SJCRH30 (cell line): ENCODE data around the gene ERMP1. TPM values are rescaled to one million over a fixed set of nuclear protein-coding genes. Genes with fewer than 3 reads are reported as not detected.
"Not testable (repeated sequence)": the region's sequence is repeated elsewhere in the genome, so short reads cannot be mapped to it uniquely, and the experiment has no call there.

Experiments
- DNase-seq, 2 experiments: peaks; one replicate each; pipeline ENCODE4 v3.0.0-alpha.2; 2015 to 2020
- H3K27ac ChIP-seq: fragments of 250-450 bp; sonication (Bioruptor Pico); 2 replicates; pipeline ENCODE4 v1.5.1; 2020; ENCODE audit warnings: mild to moderate bottlenecking, moderate library complexity
- H3K27me3 ChIP-seq: fragments of 250-450 bp; sonication (Bioruptor Pico); 2 replicates; pipeline ENCODE4 v1.5.1; 2020; ENCODE audit warnings: mild to moderate bottlenecking, moderate library complexity
- H3K36me3 ChIP-seq: fragments of 250-450 bp; sonication (Bioruptor Pico); 2 replicates; pipeline ENCODE4 v1.5.1; 2020; ENCODE audit warnings: mild to moderate bottlenecking, moderate library complexity
- H3K4me1 ChIP-seq: fragments of 250-450 bp; sonication (Bioruptor Pico); 2 replicates; pipeline ENCODE4 v1.5.1; 2020; ENCODE audit warnings: mild to moderate bottlenecking, moderate library complexity
- H3K4me3 ChIP-seq: fragments of 250-450 bp; sonication (Bioruptor Pico); 2 replicates; pipeline ENCODE4 v1.5.1; 2020; ENCODE audit warnings: mild to moderate bottlenecking, moderate library complexity
- H3K9me3 ChIP-seq: fragments of 250-450 bp; sonication (Bioruptor Pico); replicated peaks from 2 replicates; pipeline ENCODE4 v1.5.1; 2020; ENCODE audit warnings: mild to moderate bottlenecking, moderate library complexity
- total RNA-seq: library from RNA; depleted of rRNA; stranded (reverse); fragments of >200 nt; shearing (Covaris generic); gene quantifications from 2 replicates; pipeline ENCODE4 v1.2.3, GENCODE V29; 2014

Gene ERMP1
- total RNA-seq, 1 experiment from 2014 or later: 10.4 TPM

DNA sequence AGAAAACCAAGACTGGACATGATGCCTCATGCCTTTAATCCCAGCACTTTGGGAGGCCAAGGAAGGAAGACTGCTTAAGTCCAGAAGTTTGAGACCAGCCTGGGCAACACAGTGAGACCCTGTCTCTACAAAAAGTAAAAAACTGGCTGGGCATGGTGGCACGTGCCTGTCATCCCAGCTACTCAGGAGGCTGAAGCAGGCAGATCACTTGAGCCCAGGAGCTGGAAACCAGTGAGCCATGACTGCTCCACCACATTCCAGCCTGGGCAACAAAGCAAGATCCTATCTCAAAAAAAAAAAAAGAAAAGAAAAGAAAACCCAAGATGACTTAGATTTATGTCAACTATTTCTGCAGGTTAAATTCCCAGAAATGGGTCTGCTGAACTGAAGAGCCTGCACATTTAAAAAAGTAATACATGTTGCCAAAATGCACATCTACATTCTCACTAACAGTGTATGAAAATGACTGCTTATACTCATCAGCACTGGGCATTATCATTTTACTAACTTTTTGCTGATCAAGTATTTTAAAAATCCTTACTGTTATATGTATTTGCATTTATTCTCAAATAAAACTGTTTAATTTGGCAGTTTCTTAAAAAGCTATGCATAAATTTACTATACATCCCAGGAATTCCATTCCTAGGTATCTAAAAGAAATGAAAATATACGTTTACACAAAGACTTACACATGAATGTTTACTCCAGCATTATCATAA, 14.3 kb downstream of the ERMP1 start:
- no peaks in the 10 kb centered on the region for H3K27me3 ChIP-seq
- H3K4me3 ChIP-seq: no peak overlapping the region
- H3K9me3 ChIP-seq: no peaks in the 10 kb centered on the region
- DNase-seq: no peak
- no peaks in the 10 kb centered on the region for H3K4me1 ChIP-seq
- H3K27ac ChIP-seq: no peak overlapping the region
- no peaks in the 10 kb centered on the region for H3K36me3 ChIP-seq

DNA sequence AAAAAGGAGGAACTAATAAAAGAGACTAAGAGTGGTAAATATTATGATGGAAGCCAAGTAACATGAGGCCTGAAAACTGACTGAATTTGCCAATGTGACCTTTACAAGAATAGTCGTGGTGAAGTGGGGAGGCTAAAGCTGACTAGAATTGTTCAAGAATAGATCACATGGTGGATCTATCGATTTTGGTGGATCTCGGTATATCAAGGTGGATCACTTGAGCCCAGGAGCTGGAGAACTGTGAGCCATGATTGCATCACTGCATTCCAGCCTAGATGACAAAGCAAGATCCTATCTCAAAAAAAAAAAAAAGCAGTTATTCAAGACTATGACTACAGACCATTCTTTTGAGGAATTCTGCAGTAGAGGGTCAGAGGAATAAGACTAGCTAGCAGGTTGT, 15.1 kb downstream of the ERMP1 start:
- no peak for DNase-seq
- H3K4me1 ChIP-seq: no peaks in the 10 kb centered on the region
- H3K27ac ChIP-seq: no peak overlapping the region

DNA sequence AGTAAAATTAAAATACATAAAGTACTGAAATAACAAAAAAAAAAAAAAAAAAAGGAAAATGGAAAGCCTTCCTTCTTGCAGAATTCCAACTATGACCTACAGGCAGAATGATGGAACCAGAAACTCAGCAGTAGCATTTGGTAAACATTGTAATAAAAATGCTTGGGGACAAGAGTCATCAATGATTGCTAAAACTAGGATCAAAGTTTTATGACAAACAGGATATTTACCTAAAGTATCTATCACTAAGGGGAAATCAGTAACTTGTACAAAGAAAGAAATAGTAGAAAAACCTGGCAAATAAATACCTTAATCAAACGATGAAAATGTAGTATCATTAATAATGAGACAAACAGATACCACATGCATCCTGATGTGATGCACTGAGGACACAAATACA, 17.5 kb downstream of the ERMP1 start:
- no peak overlapping the region for H3K4me3 ChIP-seq
- no peak for DNase-seq
- no peaks in the 10 kb centered on the region for H3K4me1 ChIP-seq
- no peak overlapping the region for H3K27ac ChIP-seq
- no peaks in the 10 kb centered on the region for H3K27me3 ChIP-seq
- no peaks in the 10 kb centered on the region for H3K9me3 ChIP-seq
- no peaks in the 10 kb centered on the region for H3K36me3 ChIP-seq

More for the DNA sequence above, 15.1 kb downstream of the ERMP1 start:
- Histone ChIP-seq H3K27me3 (no peaks in the 10 kb centered on the region), H3K4me3 (no peak overlapping the region), H3K36me3 (no peaks in the 10 kb centered on the region), H3K9me3 (no peaks in the 10 kb centered on the region)

DNA sequence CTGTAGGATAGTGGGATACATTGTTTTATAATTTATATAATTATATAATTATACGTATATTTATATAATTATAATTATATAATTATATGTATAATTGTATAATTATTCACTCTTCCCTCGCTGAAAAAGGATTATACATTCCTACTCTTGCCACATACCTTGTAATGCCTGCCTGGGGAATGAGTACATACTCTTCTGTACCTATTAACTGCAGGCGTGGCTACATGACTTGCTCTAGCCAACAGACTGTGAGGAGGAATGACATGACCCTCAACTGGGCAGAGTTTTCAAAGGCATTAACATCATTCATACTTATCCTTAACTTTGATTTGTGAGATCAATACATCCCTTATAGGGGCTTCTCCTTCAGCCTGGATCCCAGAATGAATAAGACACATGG, 19.1 kb downstream of the ERMP1 start:
- no peaks in the 10 kb centered on the region for H3K9me3 ChIP-seq
- no peak overlapping the region for H3K27ac ChIP-seq
- no peaks in the 10 kb centered on the region for H3K36me3 ChIP-seq
- no peaks in the 10 kb centered on the region for H3K27me3 ChIP-seq
- DNase-seq: no peak
- H3K4me1 ChIP-seq: no peaks in the 10 kb centered on the region
- H3K4me3 ChIP-seq: no peak overlapping the region

DNA sequence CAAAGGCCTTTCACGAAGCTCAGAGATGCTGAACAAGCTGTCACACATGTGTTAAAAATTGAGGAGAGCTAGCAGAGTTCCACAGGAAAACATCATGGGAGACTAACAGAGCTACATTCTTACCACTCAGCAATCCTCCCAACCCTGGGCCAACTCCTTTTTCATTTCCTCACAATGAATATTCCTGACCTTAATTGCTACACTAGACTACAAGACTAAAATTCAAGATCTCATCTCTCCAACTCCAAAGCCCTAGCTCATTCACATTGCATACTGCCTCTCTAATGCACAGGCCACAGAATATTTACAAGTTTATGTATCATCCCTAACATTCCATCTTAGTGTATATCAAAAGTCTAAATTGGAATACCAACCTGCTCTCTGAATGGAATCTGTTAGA, 21.2 kb downstream of the ERMP1 start:
- Histone ChIP-seq H3K4me3 (no peak overlapping the region), H3K4me1 (no peaks in the 10 kb centered on the region), H3K27me3 (no peaks in the 10 kb centered on the region), H3K27ac (no peak overlapping the region), H3K36me3 (no peaks in the 10 kb centered on the region), H3K9me3 (no peaks in the 10 kb centered on the region)
- DNase-seq: no peak

DNA sequence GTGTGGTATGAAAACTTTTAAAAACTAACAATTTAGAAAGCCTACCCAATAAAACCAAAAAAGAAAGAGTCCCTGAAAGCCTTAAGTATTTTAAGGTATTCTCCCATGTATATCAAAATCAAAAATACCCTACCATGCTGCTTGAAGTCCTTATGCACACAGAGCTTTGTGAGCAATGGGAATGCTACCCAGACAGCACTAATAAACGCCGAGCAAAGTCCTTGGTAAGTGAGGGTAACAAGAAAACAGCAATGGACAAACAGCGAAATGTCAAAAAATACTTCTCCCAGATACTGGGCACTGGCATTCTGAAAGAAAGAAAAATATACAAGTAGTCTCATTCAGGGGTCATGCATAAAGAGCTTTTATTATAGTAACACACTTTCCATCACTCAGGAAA, 27.4 kb downstream of the ERMP1 start:
- Histone ChIP-seq H3K9me3 (no peaks in the 10 kb centered on the region), H3K27ac (no peak overlapping the region), H3K36me3 (peaks cover 3% of the 10 kb centered on the region; the same call in 1 of the 2 replicates), H3K4me1 (no peaks in the 10 kb centered on the region), H3K27me3 (no peaks in the 10 kb centered on the region), H3K4me3 (no peak overlapping the region)
- DNase-seq: no peak

DNA sequence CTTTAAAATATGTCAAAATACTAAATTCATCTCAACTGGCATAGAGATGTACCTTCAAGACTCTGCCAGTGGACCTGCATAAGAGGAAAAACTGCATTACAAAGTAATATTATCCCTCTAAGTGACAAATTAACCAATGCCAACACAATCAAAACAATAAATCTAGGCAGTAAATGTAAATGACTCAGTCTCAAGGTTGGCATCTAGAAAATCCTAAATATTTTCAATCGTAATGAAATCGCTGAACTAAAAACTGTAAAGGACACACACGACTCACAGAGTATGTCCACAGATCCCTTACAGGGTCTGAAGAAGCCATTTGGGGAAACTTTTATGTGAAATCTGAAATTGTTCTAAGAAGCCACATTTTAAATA, 31.2 kb downstream of the ERMP1 start:
- H3K27ac ChIP-seq: no peak overlapping the region
- DNase-seq: no peak

DNA sequence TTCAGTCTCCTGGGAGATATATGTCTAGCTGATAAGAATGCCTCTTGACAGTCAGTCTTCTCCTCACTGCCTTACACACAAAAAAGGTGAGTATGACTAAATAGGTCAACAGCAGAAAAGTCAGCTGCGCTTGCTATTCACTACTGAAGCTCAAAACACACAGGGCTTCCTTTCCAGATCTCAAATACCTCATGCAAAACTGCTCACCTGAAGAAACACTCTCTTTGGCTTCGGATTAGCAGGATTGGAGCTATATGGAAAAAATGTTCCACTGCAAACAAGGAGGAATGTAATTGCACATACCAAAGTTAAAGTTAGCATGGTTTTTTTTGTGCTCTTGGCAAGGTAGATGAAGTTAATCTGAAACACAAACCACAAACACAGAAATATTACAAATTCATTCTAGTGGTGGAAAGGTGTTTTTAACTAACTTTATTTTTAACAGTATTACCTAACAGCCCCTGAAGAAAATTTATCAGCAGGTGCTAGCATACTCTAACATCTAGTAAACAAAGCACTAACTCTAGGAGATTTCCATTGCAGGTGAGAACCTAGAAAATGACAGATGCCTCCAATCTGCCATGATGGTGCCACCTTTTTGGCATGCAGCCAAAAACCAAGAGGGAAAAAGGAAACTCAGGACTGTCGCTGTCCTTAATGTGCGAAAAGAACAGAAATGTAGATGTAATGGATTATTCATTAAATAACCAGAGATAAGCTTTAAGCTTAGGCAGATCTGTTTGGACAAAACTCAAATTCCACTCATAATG, 31.8 kb downstream of the ERMP1 start:
- peak in 1 of 2 experiments; percentile 3 for DNase-seq
- Histone ChIP-seq H3K9me3 (no peaks in the 10 kb centered on the region), H3K36me3 (peaks cover 3% of the 10 kb centered on the region; the same call in 1 of the 2 replicates), H3K27me3 (no peaks in the 10 kb centered on the region), H3K4me3 (no peak overlapping the region), H3K4me1 (no peaks in the 10 kb centered on the region), H3K27ac (no peak overlapping the region)

More for the DNA sequence above, 31.2 kb downstream of the ERMP1 start:
- Histone ChIP-seq H3K36me3 (peaks cover 3% of the 10 kb centered on the region; the same call in 1 of the 2 replicates), H3K9me3 (no peaks in the 10 kb centered on the region), H3K4me1 (no peaks in the 10 kb centered on the region), H3K4me3 (no peak overlapping the region), H3K27me3 (no peaks in the 10 kb centered on the region)

DNA sequence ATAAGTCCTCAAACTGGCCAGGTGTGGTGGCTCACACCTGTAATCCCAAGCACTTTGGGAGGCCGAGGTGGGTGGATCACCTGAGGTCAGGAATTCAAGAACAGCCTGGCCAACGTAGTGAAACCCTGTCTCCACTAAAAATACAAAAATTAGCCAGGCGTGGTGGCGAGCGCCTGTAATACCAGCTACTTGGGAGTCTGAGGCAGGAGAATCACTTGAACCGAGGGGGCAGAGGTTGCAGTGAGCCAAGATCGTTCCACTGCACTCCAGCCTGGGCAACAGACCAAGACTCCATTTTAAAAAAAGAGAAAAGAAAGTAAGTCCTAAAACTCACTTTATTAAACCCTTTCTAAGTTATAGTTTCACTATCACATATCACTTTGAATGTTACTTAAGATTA, 32.5 kb downstream of the ERMP1 start:
- not testable (repeated sequence) for H3K27ac ChIP-seq, H3K36me3 ChIP-seq, H3K9me3 ChIP-seq, H3K4me3 ChIP-seq, H3K4me1 ChIP-seq, DNase-seq, H3K27me3 ChIP-seq

DNA sequence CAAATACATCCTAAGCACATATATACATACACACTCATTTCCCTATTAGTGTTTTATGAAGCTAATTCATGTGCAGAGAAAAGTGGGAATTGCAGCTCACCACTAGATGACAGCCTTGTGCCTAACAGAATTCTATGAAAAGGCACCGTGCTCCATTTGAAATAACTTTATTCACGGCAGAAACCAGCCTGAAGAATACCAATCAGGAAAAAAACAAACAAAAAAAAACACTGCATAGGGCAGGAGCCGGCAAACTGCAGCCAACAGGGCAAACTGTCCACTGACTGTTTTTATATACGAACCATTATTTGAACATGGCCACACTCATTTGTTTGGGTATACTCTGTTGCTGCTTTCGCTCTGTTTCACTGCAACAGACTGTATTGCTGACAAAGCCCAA, 33.6 kb downstream of the ERMP1 start:
- DNase-seq: peak in 1 of 2 experiments; percentile 28
- no peaks in the 10 kb centered on the region for H3K9me3 ChIP-seq
- no peaks in the 10 kb centered on the region for H3K4me1 ChIP-seq
- no peak overlapping the region for H3K4me3 ChIP-seq
- peaks cover 3% of the 10 kb centered on the region; the same call in 1 of the 2 replicates for H3K36me3 ChIP-seq
- H3K27me3 ChIP-seq: no peaks in the 10 kb centered on the region
- H3K27ac ChIP-seq: no peak overlapping the region

DNA sequence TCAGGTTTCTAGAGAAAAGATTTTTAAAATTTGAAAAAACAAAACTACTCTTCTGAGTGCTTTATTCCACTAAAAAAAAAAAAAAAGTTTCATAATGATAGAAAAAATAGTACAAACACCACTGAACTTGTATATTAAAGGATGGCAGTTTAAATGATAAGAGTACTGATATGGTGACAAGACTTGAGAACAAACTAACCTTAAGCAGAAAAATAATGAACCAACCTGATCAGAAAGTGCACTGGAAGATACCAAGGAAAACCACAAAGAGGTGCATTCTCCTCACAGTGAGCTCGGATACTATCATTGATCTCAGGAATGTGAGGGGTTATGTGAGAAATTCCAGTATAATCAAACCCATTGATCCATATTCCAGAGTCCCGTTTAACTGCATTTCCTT, 34.3 kb downstream of the ERMP1 start:
- no peak overlapping the region for H3K27ac ChIP-seq
- H3K36me3 ChIP-seq: peaks cover 3% of the 10 kb centered on the region; the same call in 1 of the 2 replicates
- no peaks in the 10 kb centered on the region for H3K9me3 ChIP-seq
- H3K4me3 ChIP-seq: no peak overlapping the region
- no peak for DNase-seq
- no peaks in the 10 kb centered on the region for H3K27me3 ChIP-seq
- H3K4me1 ChIP-seq: no peaks in the 10 kb centered on the region

DNA sequence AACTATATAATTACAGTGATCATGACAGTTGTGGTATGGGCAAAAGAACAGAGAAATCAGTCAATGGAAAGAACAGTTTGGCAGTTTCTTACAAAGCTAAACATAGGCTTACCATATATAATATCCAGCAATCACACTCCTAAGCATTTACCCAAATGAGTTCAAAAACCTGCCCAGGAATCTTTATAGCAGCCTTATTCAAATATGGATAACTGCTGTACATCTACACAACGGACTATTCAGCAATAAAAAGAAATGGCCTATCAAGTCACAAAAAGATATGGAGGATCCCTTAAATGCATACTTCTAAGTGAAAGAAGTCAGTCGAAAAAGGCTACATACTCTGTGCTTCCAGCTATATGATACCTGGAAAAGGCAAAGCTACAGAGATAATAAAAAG, 36.6 kb downstream of the ERMP1 start:
- H3K4me3 ChIP-seq: no peak overlapping the region
- H3K4me1 ChIP-seq: no peaks in the 10 kb centered on the region
- no peaks in the 10 kb centered on the region for H3K27me3 ChIP-seq
- DNase-seq: no peak
- no peaks in the 10 kb centered on the region for H3K36me3 ChIP-seq
- H3K9me3 ChIP-seq: no peaks in the 10 kb centered on the region
- no peak overlapping the region for H3K27ac ChIP-seq

DNA sequence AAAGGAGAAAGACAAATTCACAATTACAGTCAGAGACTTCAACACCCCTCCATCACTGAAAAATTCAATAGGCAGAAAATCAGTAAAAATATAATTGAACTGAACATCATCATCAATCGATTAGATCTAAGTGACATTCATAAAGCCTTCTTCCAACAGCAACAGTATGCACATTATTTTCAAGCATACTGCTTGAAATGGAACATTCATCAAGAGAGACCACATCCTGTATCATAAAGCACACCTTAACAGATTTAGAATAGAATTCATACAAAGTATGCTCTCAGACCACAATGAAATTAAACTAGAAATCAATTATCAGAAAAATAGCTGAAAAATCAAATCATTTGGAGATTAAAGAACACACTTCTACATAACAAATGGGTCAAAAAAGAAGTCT, 39.1 kb downstream of the ERMP1 start:
- Histone ChIP-seq H3K27me3 (no peaks in the 10 kb centered on the region), H3K9me3 (no peaks in the 10 kb centered on the region), H3K36me3 (no peaks in the 10 kb centered on the region), H3K27ac (no peak overlapping the region), H3K4me3 (no peak overlapping the region), H3K4me1 (no peaks in the 10 kb centered on the region)
- DNase-seq: no peak

DNA sequence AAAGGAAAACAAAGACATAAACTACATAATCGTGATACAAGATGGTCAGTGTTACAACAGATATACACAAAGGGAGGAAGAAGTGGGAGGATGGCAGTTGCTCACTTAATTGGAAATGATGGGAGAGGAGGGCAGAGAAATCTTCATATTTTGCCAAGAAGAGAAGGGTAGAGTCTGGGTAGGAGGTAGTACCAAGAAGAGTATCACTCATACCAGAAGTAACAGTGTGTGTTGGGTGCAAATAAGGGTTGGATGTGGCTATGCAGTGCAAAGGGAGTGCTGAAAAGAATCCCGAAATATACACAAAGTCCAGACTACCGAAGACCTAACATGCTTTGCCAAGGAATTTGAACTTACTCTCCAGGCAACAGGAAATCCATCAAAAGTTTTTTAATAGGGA, 41.0 kb downstream of the ERMP1 start:
- H3K4me1 ChIP-seq: no peaks in the 10 kb centered on the region

DNA sequence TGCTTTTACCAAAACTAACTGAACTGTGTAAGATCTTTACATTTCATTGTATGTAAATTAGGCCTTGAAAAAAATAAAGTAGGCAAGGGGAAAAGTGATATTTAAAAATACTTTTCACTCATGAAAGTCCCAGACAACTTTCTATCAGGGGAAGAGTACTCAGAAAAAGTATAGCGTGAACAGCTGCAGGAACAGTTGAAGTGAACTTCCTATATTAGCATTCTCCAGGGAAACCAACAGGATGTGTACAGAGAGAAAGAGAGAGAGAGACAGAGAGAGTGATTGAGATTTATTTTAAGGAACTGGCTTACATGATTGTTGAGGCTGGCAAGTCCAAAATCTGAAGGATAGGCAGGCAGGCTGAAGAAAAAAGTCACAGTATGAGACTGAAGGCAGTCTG, 42.0 kb downstream of the ERMP1 start:
- no peak overlapping the region for H3K27ac ChIP-seq
- H3K27me3 ChIP-seq: no peaks in the 10 kb centered on the region
- H3K9me3 ChIP-seq: no peaks in the 10 kb centered on the region
- no peak overlapping the region for H3K4me3 ChIP-seq
- no peaks in the 10 kb centered on the region for H3K4me1 ChIP-seq
- no peaks in the 10 kb centered on the region for H3K36me3 ChIP-seq
- DNase-seq: peak in 1 of 2 experiments; percentile 6

More for the DNA sequence above, 41.0 kb downstream of the ERMP1 start:
- no peaks in the 10 kb centered on the region for H3K27me3 ChIP-seq
- DNase-seq: no peak
- no peak overlapping the region for H3K4me3 ChIP-seq
- no peaks in the 10 kb centered on the region for H3K9me3 ChIP-seq
- no peak overlapping the region for H3K27ac ChIP-seq
- no peaks in the 10 kb centered on the region for H3K36me3 ChIP-seq
